ENCODE results near the gene RBMS3. TPM values are rescaled to one million over a fixed set of nuclear protein-coding genes. Genes with fewer than 3 reads are reported as not detected.

RBMS3 gene
- total and polyA plus RNA-seq, 2 of the 8 experiments (the other 6 are each of a cell fraction or from before 2014, with no cell fraction given): 3.7 to 6.9 TPM

DNA sequence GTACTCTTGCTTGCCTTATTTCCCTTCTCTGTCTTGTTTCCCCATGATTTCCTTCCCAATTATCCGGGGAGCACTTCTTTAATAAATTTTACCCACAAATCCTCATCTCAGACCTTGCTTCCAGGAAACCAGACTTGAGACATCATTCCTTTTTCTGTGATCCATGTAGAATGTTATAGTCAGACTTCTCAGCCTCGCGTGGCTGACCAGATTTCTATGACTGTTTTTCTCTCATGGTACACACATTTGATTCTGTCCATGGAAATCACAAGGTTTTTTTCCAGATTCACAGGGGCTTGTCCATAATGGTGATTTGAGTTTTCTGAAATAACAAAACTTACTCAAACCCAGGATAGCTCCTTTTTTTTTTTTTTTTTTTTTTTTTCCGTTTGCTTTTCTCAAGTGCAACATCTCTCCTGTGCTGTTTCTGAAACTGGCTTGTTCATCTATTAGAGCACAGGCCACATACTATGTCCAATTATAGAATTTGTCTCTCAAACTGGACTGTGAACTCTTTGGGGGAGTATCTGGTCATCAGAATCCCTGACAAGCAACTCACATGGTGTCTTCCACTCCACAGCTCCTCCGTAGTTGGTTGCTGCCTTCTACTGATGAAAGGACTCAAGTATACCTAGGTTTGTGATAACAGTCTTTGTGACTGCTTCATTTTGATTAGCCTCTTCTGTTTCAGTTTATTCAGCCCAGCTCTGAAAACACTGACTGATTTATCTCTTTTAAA, 50.8 kb downstream of the RBMS3 start (continued):
- TF ChIP-seq PHF8 (conservative IDR thresholded peaks at IDR 0.05; ENCODE audit: low read depth, low read length): no peak
- TF ChIP-seq SIN3A (conservative IDR thresholded peaks at IDR 0.05 in 1 of 2, IDR thresholded peaks at IDR 0.05 in 1 of 2; ENCODE audit: low read depth in 1 of 2, low read length in 2 of 2): no peak
